GM21423 (cell line): ENCODE results near the gene TOMM5.
A peak's percentile ranks its signal among the peaks of the same experiment; 100 is the strongest.

Experiments
- ATAC-seq: cut with Tn5 transposase; IDR thresholded peaks from one replicate; pipeline ENCODE4 v1.9.1; 2021; ENCODE audit warnings: mild to moderate bottlenecking, moderate library complexity; ENCODE audit not compliant: unreplicated experiment

The TOMM5 gene

DNA sequence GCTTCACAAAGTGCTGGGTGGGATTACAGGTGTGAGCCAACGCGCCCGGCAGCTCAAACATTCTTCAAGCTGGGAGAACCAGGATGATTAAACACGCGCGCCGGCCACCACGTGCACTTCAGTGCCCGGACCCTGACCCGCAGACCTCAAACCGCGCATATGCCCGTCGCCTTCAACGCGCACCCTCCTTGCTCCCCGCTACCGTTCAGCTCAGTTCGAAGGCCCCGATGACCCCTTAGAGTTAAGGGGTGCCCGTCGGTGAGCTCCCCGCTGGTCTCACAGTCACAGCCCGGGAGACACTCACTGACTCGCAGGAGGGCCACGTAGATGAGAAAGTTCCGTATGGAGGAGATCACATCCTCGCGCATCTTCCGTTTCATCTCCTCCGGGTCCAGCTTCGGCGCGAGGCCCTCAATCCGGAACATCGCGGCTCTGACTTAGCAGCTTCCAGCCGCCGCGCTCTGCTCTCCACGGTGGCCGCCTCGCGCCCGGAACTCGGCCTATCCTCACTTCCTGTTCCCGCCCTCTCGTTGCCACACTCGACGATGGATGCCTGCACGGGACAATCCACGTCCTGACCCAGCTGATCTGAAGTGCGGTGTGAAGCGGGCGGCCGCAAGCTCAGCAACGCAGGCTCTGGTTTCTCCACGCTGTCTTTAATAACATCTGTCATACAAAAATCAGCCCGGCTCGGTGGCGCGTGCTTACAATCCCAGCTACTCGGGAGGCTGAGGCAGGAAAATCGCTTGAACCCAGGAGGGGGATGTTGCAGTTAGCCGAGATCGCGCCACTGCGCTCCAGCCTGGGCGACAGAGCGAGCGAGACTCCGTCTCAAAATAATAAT lies at the start of gene TOMM5:
TOMM5 (minus strand) TSS at position 490 of the 844 bp plus-strand sequence; CDS start at position 425, 65 bp downstream.
- ATAC-seq = peak; percentile 91

DNA sequence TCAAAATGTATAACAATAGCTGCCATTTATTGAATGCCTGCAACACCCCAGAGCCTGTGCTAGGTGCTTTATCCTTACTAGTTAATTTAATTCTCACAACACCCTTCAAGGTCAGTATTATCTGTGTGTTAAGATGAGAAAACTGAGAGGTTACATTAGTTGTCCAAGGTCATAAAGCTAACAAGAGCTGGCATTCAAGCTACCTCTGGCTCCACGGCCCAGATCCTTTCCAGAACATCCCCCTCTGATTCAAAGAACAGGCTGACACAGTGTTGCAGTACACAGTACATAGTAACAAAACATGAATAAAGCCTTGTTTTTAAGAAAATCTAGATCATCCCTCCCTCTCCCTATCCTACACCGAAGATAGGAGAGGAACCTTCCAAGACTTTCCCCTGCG lies 48.9 kb upstream of the TOMM5 start:
- no peak for ATAC-seq

DNA sequence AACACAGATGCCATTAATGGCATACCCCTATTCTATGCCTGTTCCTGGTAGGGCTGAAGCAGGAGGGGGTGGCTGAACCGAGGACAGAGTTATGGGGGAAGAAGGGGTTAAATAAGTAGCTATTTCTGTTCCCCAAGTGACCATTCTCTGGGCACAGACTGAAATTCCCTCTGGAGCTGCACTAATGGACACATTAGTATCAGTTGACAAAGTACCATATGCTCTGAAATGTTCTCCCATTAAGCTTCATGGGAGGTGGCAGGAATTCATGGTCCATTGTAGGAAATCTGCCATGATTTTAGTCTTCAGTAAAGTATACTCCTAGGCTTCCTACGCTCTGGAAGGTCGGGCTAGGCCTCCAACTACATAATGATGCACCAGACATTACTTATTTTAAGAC lies 47.8 kb upstream of the TOMM5 start:
- ATAC-seq = no peak

DNA sequence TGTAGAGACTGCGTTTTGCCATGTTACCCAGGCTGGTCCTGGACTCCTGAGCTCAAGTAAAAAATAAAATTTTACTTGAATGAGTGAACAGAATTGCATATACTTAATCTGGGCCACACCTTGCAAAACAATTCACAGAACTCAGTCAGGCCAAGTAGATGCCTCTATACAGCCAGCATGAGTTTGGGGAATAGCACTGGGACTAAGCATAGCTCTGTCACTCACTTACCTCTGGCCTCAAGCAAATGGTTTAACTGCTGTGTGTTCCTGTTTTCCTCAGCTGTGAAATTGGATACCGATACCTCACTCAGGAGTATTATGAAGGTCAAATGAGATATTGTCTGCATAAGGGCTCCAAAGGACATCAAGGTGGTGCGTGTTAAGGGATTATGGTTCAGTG lies 47.4 kb upstream of the TOMM5 start:
- ATAC-seq = no peak

DNA sequence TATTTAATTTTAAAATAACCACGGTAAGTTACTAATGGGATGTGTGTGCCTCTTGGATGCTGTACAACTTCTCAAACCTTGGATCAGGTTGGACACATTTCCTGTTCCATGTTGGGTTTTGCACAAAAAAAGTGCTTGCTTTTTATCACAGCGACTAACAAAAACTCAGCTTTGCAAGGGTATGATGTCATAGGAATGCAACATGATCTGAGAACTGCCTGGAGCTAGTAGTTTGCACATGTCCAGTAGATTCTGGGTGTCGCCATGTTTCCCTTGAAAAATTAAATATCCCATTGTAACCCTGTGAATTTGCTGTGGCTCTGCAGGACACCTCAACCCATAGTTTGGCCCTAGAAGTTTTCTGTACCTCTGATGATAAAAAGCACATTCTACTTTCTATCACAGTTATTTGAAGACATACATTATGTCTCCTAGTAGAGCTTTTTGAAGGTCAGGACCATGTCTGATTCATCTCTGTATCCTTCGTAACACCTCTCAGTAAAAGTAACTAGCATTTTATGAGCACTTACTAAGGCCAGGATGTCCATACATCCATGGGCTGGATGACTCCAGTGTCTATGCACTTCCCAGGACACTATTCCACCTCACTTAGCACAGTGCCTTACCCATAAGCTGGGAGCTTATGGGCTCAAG lies 46.8 kb upstream of the TOMM5 start:
- ATAC-seq = no peak

DNA sequence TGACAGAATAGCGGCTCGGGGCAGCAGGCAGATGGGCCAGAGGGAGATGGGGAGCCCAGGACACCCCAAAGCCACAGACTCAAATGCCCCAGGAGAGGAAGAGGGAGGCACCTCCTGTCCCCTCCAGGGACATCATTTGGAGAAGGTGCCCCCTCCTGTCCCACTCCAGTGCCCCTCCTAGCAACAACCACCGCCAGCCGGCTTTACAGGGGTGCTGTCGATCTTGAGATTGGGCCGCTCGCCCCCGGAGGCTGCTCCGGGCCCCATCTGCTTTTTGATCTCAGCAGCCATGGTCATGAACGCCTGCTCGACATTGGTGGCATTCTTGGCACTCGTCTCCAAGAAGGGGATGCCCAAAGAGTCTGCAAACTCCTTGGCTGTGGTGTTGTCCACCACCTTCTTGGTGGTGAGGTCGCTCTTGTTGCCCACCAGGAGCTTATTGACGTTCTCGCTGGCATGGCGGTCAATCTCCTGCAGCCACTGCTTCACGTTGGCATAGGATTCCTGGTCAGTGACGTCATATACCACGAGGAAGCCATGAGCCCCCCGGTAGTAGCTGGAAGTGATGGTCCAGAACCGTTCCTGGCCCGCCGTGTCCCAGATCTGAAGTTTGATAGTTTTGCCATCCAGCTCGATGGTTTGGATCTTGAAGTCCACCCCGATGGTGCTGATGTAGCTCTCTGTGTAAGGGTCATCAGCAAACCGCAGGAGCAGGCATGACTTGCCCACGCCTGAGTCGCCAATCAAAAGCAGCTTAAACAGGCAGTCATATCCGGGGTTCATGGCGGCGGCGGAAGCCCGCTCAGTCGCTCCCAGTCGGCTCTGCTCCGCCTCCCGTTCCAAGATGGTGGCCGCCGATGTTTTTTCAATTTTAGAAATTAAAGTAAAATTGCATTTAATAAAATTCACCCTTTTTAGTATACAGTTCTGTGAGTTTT lies 44.4 kb upstream of the TOMM5 start:
- no peak for ATAC-seq

DNA sequence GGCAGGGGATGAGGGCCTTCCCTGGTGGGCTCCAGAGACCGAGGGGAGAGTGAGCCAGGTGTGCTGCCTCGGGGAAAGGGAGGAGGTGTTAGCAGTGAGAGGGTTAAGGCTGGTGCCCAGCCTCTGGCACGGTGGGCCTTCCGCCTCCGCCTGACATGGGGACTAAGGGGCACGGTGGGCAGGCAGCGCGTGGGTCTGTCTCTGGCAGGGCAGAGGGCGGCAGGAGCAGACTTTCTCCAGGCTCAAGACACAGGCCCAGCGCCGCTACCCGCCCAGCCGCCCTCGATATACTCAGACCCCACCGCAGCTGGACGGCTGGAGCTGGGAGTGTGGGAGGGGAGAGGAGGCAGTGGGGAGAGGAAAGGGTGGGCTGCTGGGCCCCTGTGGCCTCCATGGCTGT lies 43.4 kb upstream of the TOMM5 start:
- no peak for ATAC-seq

DNA sequence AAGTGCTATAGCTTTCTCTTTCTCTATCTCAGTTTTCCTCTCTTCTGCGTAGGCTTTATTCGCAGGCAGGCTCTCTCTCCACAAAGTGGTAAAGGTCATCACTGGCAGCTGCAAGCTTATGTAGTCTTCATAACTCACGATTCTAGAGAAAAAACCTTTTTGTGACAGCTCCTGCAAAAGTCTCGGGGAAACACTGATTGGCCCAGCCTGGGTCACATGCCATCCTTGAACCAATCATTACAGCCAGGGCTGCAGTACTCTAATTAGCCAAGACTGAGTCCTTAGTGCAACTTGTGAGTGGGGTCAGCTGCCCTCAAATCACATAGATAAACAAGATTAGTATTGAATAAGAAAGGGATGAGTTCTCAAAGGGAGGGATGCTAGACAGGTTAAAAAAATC lies 40.1 kb upstream of the TOMM5 start:
- no peak for ATAC-seq

DNA sequence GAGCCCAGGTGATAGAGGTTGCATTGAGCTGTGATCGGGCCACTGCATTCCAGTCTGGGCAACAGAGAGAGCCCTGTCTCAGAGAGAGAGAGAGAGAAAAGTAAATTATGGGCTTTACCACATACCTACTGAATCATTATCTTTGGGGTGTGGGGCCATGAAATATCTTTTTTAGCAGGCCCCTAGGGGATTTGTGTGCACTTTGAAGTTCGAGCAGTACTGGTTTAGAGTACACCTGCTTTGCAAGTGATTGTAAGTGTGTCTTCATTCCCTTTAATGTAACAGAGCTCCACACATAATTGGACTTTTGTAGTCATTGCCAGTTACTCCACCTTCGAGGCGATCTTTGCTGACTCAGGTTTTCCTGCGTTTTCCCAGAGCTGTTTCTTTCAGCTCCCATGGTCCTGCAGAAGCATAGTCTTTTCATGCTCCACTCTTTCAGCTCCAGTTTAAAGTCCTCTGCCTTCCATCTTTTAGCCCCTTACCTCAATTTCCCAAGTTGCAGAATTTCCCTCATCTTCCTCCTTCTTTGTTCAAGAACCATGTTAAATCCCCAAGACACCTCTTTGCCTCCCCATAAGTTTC lies 34.4 kb upstream of the TOMM5 start:
- no peak for ATAC-seq

DNA sequence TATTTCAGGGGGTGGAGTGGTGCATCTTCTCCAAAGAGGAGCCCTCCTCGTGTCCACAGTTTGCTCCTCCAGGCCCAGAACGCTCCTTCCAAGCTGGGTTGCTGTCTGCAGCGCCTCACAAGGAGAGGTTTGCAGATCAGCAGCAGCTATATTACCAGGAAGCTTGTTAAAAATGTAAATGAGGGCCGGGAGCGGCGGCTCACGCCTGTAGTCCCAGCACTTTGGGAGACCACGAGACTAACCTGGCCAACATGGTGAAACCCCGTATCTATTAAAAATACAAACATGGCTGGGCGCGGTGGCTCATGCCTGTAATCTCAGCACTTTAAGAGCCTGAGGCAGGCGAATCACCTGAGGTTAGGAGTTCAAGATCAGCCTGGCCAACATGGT lies 33.4 kb upstream of the TOMM5 start:
- ATAC-seq = no peak

DNA sequence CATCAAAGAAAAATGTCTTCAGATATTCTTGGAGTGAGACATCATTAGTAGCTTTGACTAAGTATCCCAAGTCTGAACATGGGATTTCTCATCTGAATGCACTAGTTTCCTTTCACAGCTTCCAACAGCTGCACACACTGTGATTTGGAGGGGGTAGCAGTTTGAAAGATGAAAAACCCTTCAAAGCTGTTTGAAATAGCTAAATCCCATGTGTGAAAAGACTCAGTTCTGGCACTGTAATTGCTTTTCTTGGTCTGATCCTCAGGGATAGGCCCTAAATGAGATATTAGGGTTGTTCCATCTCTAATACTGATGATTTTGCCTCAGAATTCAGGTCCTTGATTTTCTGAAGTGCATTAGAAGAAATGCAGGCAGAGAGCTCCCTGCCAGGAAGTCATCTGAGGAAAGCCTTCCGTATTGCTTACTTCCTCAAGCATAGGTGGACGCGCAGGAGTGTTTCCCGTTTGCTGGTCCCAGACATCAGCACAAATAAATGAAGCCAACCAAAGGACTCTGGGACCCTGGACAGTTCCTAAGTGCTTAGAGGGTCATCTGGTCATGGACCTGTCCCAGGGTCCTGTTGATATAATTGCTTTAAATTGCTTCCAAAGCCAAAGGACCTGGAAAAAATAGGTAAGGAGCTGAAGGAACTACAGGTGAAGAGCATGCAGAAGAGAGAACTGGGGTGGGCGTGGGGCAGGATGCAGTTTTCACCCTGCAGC lies 32.8 kb upstream of the TOMM5 start:
- no peak for ATAC-seq

DNA sequence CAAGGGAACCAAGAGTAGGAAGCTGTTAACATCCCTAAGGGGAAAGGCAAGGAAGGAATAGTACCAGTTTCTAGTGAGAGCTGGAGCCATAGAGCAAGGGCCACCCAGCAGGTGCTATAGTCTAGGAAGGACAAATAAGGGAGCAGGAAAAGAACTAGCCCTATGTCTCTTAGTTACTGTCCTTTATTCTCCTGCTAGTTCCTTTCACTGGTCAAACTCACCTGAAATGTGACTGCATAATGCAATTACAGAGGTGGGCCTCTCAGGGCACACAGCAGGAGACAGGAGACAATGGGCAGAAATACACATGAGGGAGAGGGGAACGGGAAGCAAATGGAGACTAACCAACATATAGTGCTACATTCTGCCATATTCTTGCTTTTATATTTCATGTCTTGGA lies 31.7 kb upstream of the TOMM5 start:
- ATAC-seq = no peak

DNA sequence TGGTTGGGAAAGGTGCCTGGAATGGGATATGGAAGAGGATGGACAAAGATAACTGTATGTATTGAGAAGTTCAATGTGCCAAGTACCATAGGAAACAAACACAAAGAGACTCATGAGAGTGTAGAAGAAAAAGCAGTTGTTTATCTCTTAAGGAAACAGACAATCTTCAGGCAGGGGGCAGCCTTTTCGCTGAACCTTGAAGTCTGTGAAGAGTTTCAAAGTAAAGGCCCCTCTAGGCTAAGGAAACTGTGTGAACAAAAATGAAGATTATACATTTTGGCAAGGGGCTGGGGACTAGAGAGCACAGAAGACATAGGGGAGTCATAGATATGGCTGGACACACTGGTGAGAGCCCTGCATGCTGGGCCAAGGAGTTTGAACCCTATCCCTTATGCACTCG lies 30.9 kb upstream of the TOMM5 start:
- ATAC-seq = no peak

DNA sequence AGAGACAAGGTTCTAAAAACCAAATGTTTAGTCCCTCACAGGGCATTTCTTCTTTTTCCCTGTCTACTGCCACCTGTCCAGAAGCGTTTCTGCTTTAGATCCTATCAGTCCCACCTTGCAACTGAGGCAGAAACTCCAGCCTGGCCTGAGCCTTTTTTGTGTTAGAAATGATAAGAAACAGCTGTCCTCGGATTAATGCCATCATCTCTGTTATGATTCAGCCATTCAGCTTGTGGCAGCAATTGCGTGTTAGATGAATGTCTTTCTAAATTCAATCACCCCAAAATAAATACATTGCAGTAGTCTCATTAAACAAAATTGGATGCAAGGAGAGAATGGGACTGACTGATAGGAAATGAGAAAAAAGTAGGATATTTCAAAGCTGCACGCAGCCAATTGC lies 30.1 kb upstream of the TOMM5 start:
- no peak for ATAC-seq

DNA sequence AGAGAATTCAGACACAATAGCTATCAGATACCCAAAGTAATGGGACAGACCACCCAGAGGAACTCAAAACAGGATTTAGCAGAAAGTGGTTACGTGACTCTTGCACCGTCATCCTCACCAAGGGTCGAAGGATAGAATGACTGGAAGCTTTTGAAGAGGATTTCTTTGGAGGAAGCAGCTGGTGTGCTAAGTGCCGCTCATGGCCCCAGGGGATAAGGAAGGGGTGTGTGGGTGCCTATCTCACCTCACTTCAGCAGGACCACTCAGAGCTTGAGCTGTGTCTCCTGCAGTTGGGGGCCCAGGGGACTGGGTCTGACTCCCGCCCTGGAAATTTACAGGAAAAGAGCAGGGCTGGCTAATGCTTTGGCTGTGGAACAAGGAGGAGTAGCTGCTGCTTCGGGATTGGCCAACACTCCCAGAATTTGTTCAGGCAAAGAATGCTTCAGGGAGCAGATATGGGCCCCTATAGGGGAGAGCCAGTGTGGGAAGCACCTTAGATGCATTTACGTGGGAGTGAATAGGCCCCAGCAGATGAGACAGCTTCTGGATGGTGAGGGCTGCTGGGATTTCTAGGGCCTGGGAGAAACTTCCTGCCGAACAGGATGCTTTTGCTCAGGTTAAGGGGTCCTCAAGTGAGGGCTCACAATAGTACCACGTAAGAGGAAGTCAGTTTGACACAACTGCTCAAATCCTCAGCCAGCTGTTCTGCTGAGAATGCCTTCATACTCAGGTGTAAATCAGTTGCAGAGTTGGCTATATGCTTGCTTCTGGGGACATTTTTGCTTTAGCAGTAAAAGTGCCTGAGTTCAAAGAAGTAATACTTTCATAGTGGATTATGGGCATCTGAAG lies 29.1 kb upstream of the TOMM5 start:
- ATAC-seq = no peak

DNA sequence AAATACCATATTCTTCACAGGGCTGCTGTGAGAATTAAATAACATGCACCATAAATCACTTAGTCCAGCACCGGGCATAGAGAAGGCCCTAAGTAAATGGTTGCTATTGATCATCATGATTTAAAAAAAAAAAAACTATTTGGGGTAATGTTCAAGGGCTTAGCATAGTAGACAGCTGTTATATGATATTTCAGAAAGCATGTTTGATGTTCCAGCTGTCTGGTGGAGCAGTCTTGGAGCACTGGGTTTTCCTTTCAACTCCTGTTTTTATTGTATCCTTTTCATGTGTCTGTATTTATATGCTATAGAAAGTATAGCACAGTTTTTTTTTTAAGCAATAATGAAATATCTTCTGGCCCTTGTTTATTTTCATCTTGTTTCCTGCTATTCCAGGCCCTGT lies 28.0 kb upstream of the TOMM5 start:
- ATAC-seq = no peak

DNA sequence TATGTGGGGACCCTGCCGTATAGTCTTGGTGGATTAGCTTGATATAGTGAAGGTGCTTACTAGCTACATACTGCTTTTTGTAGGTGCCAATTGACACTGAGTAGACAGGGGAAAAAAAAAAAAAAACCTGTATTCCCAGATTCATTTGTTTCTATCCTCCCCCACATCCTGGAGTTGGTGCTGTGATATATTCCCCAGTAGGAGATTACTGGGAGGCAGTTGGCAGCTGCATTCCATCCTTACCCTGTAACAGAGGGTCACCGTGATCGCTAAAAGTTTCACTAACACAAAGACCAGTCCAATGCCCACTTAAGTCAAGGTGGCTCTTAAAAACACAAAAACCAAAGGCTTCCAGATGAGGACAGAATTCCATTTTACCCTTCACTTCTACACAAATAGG lies 27.4 kb upstream of the TOMM5 start:
- ATAC-seq = no peak

DNA sequence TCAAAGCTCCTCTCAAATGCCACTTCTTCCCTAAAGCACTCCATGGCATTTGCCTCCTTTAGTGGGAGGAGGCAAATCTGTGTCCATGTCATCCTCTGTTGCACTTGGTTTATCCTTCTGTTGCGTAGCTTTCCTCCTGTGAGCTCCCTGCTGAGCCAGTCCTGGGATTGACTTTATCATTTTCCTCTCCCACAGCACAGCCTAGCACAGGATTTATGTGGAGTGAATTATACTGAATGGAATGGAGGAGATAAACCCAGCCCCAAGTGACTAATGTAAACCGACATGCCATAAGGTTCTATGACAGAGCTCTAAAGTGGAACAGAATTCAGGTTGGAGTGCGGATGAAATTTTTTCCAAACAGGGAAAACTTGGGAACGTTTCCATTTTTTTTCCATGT lies 26.4 kb upstream of the TOMM5 start:
- no peak for ATAC-seq

DNA sequence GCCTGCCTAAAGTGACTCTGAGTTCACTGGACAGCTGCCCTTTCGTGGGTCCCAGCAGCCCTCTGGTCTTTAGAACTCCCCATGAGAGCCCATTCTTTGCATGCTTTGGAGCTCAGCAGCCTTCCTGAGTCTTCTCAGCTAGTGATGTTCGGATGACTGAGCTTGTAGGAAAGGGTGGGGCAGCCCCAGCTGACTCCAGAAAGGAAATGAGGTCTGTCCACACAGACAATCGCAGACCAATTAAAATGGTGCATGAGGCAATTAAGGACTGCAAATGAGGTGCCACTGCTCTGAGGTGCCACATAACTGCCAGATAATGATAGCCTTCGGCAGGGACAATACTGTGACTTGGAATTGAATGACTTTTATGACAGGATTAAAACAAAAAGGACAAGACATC lies 25.4 kb upstream of the TOMM5 start:
- no peak for ATAC-seq

DNA sequence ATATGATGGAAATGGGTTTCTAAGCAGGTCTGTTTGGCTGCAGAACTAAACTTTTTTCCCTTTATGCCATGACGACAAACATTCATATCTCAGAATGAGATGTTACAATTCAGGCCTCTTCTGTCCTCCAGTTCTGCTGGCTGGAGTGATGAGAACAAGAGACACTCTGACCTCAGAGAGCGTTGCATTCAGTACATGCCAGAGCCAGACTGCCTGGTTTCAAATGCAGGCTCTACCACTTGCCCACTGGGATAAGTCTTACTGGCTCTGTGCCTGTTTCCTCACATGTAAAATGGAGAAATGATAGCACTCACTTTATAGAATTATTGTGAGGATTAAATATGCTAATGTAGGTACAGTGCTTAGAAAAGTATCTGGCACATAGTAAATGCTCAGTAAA lies 24.8 kb upstream of the TOMM5 start:
- ATAC-seq = no peak
